HUES64 (cell line): Measurements from ENCODE around the gene NBAS.

Source experiments
- H3K27ac ChIP-seq: 2 replicates; pipeline ENCODE4 v1.7.0; 2013; ENCODE audit warnings: low read depth, low read length, inconsistent platforms
- H3K27me3 ChIP-seq: 2 replicates; pipeline ENCODE4 v1.6.1; 2013; ENCODE audit warnings: mild to moderate bottlenecking, low read length; ENCODE audit not compliant: insufficient read depth
- H3K36me3 ChIP-seq: 2 replicates; pipeline ENCODE4 v1.6.1; 2013; ENCODE audit warnings: mild to moderate bottlenecking, low read length; ENCODE audit not compliant: insufficient read depth
- H3K4me1 ChIP-seq: 2 replicates; pipeline ENCODE4 v1.6.1; 2013; ENCODE audit warnings: mild to moderate bottlenecking, low read length, moderate library complexity; ENCODE audit not compliant: insufficient read depth
- H3K4me3 ChIP-seq: 2 replicates; pipeline ENCODE4 v1.5.1; 2013; ENCODE audit warnings: mild to moderate bottlenecking, low read length, moderate library complexity
- H3K9ac ChIP-seq: 2 replicates; pipeline ENCODE4 v1.6.1; 2013; ENCODE audit warnings: mild to moderate bottlenecking, low read depth, low read length
- H3K9me3 ChIP-seq: 2 replicates; pipeline ENCODE4 v1.6.1; 2013; ENCODE audit warnings: low read depth, low read length; ENCODE audit not compliant: insufficient read depth
- WGBS: fragments of 150-250, 120-280 bp; methylation state at CpG from one replicate; pipeline ENCODE4 v1.1.7; 2013; ENCODE audit warnings: missing lambda C conversion rate; 5-methylcytosine and 5-hydroxymethylcytosine counted together

Gene NBAS

DNA sequence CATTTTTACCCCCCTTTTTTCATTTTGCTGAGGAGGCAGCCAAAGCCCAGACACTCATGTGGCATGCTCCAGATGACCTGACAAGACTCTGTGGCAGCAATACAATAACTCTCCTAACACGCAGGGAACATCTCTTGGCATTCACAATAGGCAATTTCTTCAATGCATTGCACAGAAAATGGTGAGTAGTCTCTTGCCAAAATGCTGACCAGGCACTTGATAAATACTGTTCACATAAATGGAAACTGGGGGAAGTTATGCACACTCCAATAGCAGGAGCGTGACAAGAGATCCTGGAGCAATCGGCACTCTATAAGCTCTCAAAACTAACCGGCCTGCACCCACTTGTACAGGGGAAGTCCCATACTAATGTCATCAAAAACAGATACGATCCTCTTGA, 66.3 kb downstream of the NBAS start:
- H3K27ac ChIP-seq, result no peak overlapping the region
- H3K4me3 ChIP-seq, result no peak overlapping the region
- H3K27me3 ChIP-seq, result no peaks in the 10 kb centered on the region
- no peak overlapping the region for H3K9ac ChIP-seq
- no peaks in the 10 kb centered on the region; the same call in 1 of the 2 replicates for H3K36me3 ChIP-seq
- H3K9me3 ChIP-seq, result no peaks in the 10 kb centered on the region
- 96% methylated on average over 5 of the region's 5 CpGs for WGBS
- no peaks in the 10 kb centered on the region for H3K4me1 ChIP-seq

DNA sequence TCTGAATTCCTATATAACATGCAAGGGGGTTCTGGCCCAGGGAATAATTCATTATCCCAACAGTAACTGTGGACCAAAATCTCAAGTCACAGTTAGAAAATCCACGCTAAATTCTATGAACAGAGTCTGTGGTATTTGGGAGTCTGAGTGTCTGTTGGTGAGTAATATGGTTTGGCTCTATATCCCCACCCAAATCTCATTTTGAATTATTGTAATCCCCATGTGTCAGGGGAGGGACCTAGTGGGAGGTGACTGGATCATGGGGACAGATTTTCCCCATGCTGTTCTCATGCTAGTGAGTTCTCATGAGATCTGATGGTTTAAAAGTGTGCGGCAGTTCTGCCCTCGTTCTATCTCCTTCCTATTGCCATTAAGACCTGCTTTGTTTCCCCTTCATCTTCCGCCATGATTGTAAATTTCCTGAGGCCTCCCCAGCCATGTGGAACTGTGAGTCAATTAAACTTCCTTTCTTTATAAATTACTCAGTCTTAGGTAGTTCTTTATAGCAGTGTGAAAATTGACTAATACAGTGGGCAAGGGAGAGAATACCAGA, 68.3 kb downstream of the NBAS start:
- no peak overlapping the region for H3K9ac ChIP-seq
- no peaks in the 10 kb centered on the region for H3K4me1 ChIP-seq
- no peak overlapping the region for H3K4me3 ChIP-seq
- WGBS, result 97% methylated on average over 4 of the region's 4 CpGs
- no peaks in the 10 kb centered on the region for H3K27me3 ChIP-seq
- no peak overlapping the region for H3K27ac ChIP-seq
- H3K36me3 ChIP-seq, result no peaks in the 10 kb centered on the region
- H3K9me3 ChIP-seq, result no peaks in the 10 kb centered on the region

DNA sequence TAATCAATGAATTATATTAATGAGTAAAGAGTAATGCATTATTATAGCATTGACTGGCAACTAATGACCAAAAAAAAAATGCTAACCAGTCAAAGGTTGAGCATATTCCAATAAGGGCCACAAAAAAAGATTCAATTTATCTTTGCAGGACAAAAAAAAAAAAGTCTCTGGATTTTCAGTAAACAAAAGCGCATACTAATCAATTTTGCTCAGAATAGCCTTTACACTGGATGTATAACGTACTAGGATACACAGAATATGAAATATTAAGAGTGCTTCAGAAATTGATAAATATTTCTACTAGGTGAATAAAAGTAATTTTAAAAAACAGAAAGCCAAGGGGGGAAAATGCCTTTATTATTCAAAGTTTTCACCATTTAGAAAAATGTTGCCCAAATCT, 74.4 kb downstream of the NBAS start:
- Histone ChIP-seq H3K27ac (no peak overlapping the region), H3K9ac (no peak overlapping the region), H3K9me3 (no peaks in the 10 kb centered on the region), H3K27me3 (no peaks in the 10 kb centered on the region), H3K4me1 (no peaks in the 10 kb centered on the region), H3K36me3 (peaks cover 4% of the 10 kb centered on the region; the same call in 1 of the 2 replicates), H3K4me3 (no peak overlapping the region)
- 100% methylated on average over 1 of the region's 2 CpGs for WGBS

DNA sequence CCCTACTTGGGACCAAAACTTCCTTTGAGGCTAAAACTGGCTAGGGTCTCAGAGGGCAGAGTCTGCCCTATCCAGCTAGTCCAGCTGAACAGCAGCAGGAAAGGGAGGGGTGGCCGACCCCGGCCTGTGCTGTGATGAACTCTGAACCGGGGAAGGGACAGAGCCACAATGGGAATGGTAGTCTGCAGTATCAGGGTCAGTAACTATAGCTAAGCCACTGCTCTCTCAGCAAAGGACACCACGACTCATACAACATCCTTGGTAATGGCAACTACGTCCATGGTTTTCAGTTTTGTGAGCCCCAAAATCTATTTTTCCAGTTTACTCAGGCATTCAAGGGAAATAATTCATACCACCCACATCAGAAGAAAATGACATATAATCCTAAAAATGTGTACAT, 75.2 kb downstream of the NBAS start:
- no peak overlapping the region for H3K4me3 ChIP-seq
- no peaks in the 10 kb centered on the region for H3K27me3 ChIP-seq
- H3K36me3 ChIP-seq, result peaks cover 7% of the 10 kb centered on the region
- no peaks in the 10 kb centered on the region for H3K9me3 ChIP-seq
- H3K9ac ChIP-seq, result no peak overlapping the region
- 90% methylated on average over 5 of the region's 5 CpGs for WGBS
- H3K4me1 ChIP-seq, result no peaks in the 10 kb centered on the region
- no peak overlapping the region for H3K27ac ChIP-seq

DNA sequence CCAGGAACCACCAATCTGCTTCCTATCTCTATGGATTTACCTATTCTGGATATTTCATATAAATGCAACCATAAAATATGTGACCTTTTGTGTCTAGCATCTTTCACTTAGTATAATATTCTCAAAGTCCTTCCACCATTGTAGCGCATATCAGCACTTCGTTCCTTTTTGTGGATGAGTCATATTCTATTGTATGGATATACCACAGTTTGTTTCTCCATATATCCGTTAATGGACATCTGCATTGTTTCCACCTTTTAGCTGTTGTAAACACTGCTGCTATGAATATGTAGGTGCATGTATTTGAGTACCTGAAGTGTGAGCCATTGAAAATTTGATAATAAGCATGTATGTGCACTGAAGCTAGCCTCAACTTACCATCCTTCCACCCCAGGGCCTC, 80.1 kb downstream of the NBAS start:
- Histone ChIP-seq H3K36me3 (peaks cover 9% of the 10 kb centered on the region), H3K9ac (no peak overlapping the region), H3K27me3 (no peaks in the 10 kb centered on the region), H3K27ac (no peak overlapping the region), H3K4me3 (no peak overlapping the region), H3K9me3 (no peaks in the 10 kb centered on the region), H3K4me1 (no peaks in the 10 kb centered on the region)
- WGBS, result 97% methylated on average over 3 of the region's 3 CpGs

DNA sequence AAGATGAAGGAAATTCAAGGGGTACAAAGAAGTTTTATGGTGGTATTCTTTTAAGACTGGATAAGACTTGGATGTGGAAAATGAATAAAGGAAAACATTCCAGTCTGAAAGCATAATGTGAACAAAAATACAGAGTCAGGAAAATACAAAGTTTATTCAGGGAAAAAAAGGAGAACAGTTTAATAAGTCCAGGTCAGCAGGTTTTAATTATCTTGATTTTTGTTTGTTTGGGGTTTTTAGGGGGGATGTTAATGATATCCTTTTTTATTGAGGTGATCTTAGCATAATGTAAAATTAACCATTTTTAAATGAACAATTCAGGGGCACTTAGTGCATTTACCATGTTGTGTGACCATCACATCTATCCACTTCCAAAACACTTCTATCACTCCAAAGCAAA, 80.6 kb downstream of the NBAS start:
- no peak overlapping the region for H3K27ac ChIP-seq
- no peak overlapping the region for H3K4me3 ChIP-seq
- H3K4me1 ChIP-seq, result no peaks in the 10 kb centered on the region
- no peaks in the 10 kb centered on the region for H3K27me3 ChIP-seq
- H3K9me3 ChIP-seq, result no peaks in the 10 kb centered on the region
- H3K9ac ChIP-seq, result no peak overlapping the region
- peaks cover 9% of the 10 kb centered on the region for H3K36me3 ChIP-seq

DNA sequence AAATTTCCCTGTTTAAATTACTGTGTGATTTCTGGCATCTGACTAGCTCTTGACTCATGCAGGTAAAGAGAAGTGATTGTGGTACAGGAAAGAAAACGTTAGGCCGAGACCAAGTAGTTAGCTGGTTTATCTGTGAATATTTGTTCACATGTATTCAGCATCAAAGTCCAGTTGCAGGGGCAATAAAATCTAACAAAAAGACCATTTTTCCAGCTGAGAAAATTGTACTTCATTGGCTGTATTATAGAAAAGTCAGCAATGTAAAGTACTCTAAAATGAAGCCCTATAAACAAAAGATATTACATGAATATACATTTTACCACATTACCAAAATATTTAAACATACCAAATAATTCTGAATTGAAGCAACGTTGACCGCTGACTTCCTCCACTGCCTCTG, 88.3 kb downstream of the NBAS start:
- Histone ChIP-seq H3K9me3 (no peaks in the 10 kb centered on the region), H3K27ac (no peak overlapping the region), H3K36me3 (peaks cover 32% of the 10 kb centered on the region), H3K4me3 (no peak overlapping the region), H3K4me1 (no peaks in the 10 kb centered on the region), H3K9ac (no peak overlapping the region), H3K27me3 (no peaks in the 10 kb centered on the region)
- WGBS, result 96% methylated on average over 4 of the region's 4 CpGs

DNA sequence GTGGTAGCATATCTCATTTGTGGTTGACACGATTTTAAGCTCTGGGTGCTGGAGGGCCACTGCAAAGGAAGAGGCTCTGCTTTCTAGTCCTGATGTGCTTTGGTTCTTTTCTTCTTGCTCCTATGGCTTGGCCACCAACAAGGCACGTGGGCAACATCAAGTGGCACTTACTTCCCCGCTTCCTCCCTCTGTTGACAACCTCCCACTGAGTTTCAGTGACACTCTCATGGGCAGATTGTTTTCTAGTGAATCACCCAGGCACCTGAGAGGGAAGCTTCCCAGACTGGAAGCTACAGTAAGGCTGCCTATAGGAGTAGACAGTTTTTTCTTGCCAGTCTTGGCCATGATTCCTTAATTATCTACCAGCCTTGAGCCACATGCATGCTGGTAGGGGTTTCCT, 89.0 kb downstream of the NBAS start:
- Histone ChIP-seq H3K9me3 (no peaks in the 10 kb centered on the region), H3K27ac (no peak overlapping the region), H3K4me3 (no peak overlapping the region), H3K36me3 (peaks cover 40% of the 10 kb centered on the region), H3K27me3 (no peaks in the 10 kb centered on the region), H3K4me1 (no peaks in the 10 kb centered on the region), H3K9ac (no peak overlapping the region)
- 92% methylated on average over 2 of the region's 3 CpGs for WGBS

DNA sequence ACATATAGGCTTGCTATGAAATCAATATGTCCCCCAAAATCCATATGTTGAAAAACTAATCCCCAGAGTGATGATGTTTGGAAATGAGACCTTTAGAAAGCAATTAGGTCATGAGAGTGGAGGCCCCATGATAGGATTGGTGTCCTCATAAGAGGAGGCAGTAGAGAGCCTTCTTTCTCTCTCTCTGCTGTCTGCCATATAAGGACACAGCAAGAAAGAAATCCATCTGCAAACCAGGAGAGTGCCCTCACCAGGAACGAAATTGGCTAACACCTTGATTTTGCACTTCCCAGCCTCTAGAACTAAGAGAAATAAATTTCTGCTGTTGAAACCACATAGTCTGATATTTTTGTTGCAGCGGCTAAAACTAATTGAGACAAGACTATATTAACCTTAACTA, 89.5 kb downstream of the NBAS start:
- Histone ChIP-seq H3K4me1 (no peaks in the 10 kb centered on the region), H3K4me3 (no peak overlapping the region), H3K27ac (no peak overlapping the region), H3K27me3 (no peaks in the 10 kb centered on the region), H3K9me3 (no peaks in the 10 kb centered on the region), H3K9ac (no peak overlapping the region), H3K36me3 (peaks cover 43% of the 10 kb centered on the region)
- 95% methylated on average over 2 of the region's 2 CpGs for WGBS

DNA sequence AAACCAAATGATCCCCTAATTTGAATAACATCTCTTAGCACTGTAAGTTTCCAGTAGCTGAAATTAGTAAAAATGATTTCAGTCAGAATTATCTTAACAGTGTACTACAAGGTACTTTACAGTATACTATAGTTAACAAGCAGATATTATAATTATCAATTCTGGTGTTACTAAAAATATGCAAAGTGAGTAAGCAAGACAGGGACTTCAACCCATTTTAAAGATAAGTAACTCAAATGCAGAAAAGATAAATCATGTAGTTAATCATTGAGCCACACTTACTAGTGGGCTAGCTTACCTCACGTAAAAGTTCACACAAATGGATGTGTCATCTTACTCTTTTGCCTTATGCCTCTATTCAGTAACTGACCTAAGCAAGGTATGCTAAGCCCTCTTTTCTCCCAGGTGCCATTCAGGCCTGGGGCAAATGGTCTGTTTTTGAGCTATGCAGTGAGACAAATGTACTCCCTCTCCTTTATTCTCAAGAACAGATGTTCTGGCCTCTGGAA, 101.0 kb downstream of the NBAS start:
- H3K36me3 ChIP-seq, result peaks cover 35% of the 10 kb centered on the region

DNA sequence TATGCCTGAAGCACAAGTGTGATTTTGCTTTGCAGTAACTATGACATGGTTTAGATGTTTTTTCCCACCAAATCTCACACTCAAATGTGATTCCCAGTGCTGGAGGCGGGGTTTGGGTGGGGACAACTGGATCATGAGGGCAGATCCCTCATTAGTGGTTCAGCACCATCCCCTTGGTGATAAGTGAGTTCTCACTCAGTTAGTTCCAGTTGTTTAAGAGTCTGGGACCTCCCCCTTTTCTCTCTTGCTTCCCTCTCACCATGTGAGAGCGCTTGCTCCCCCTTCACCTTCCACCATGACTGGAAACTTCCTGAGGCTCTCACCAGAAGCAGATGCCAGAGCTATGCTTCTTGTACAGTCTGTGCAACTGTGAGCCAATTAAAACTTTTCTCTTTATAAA, 102.9 kb downstream of the NBAS start:
- H3K4me3 ChIP-seq, result no peak overlapping the region
- no peaks in the 10 kb centered on the region; the same call in 1 of the 2 replicates for H3K4me1 ChIP-seq
- H3K27me3 ChIP-seq, result no peaks in the 10 kb centered on the region
- peaks cover 35% of the 10 kb centered on the region for H3K36me3 ChIP-seq
- H3K9ac ChIP-seq, result no peak overlapping the region
- no peak overlapping the region for H3K27ac ChIP-seq
- H3K9me3 ChIP-seq, result no peaks in the 10 kb centered on the region
- 93% methylated on average over 2 of the region's 2 CpGs for WGBS

More for the DNA sequence above, 101.0 kb downstream of the NBAS start:
- Histone ChIP-seq H3K4me1 (no peaks in the 10 kb centered on the region), H3K4me3 (no peak overlapping the region), H3K9me3 (no peaks in the 10 kb centered on the region), H3K9ac (no peak overlapping the region), H3K27me3 (no peaks in the 10 kb centered on the region), H3K27ac (no peak overlapping the region)
- 93% methylated on average over 1 of the region's 1 CpG for WGBS

DNA sequence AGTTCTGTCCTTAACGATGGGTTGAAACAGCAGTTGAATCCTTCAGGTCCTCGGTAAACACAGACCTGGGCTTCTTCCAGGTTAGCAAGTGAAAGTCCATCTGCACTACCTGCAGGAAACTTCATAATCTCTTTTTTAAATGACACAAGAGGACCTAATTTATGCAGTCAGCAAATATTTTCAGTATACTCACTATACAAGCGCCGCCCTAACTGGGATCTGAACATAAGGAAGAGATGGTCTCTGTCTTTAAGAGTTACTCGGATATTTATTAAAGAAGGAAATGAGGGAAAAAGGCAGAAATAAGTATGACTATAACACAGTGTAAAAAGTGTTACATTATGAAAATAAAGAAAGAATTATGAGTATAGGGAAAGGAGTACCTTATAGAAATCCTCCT, 103.3 kb downstream of the NBAS start:
- H3K9ac ChIP-seq, result no peak overlapping the region
- no peaks in the 10 kb centered on the region for H3K27me3 ChIP-seq
- H3K4me3 ChIP-seq, result no peak overlapping the region
- 76% methylated on average over 5 of the region's 5 CpGs for WGBS
- no peaks in the 10 kb centered on the region for H3K9me3 ChIP-seq
- no peaks in the 10 kb centered on the region; the same call in 1 of the 2 replicates for H3K4me1 ChIP-seq
- H3K27ac ChIP-seq, result no peak overlapping the region
- H3K36me3 ChIP-seq, result peaks cover 35% of the 10 kb centered on the region
